ENCODE results near the gene ALKBH8. TPM values are rescaled to one million over a fixed set of nuclear protein-coding genes. Genes with fewer than 3 reads are reported as not detected.
"Not testable (repeated sequence)": the region's sequence is repeated elsewhere in the genome, so short reads cannot be mapped to it uniquely, and the experiment has no call there.

The ALKBH8 gene
- total and polyA plus RNA-seq, 2 experiments from 2014 or later, result 2.7 to 5.2 TPM

GRCh38 chr11:107538821-107539220 lies 26.7 kb downstream of the ALKBH8 start:
- TF ChIP-seq CTCF (IDR thresholded peaks at IDR 0.05; ENCODE audit: poor library complexity) (no peak), EZH2 (IDR thresholded peaks at IDR 0.05; ENCODE audit: borderline replicate concordance) (no peak), EZH2phosphoT487 (IDR thresholded peaks at IDR 0.05; ENCODE audit: low read depth, severe bottlenecking, unreplicated experiment) (no peak)
- DNase-seq (ENCODE audit: low spot score), result no peak
- Histone ChIP-seq H3K9me2 (replicated peaks; ENCODE audit: insufficient read depth) (no peaks in the 10 kb centered on the region), H3K9me3 (ENCODE audit: low read depth) (no peaks in the 10 kb centered on the region), H3K27ac (no peak overlapping the region), H3K36me3 (replicated peaks; ENCODE audit: insufficient read depth, low read depth) (no peaks in the 10 kb centered on the region), H3K4me1 (ENCODE audit: insufficient read depth) (no peaks in the 10 kb centered on the region), H4K20me1 (ENCODE audit: insufficient read depth, poor library complexity, severe bottlenecking) (no peaks in the 10 kb centered on the region), H3K4me2 (no peak overlapping the region), H3K27me3 (no peaks in the 10 kb centered on the region), H3K79me2 (no peaks in the 10 kb centered on the region), H2AFZ (no peak overlapping the region), H3K4me3 (no peak overlapping the region)
- 87% methylated on average over 3 of the region's 3 CpGs for WGBS (ENCODE audit: low lambda C conversion rate, missing lambda C conversion rate)

- H3K4me3 ChIP-seq, result no peak overlapping the region
- H3K79me2 ChIP-seq, result no peaks in the 10 kb centered on the region
- TF ChIP-seq CTCF (IDR thresholded peaks at IDR 0.05; ENCODE audit: poor library complexity), result no peak
- TF ChIP-seq EZH2phosphoT487 (IDR thresholded peaks at IDR 0.05; ENCODE audit: low read depth, severe bottlenecking, unreplicated experiment), result no peak
- TF ChIP-seq EZH2 (IDR thresholded peaks at IDR 0.05; ENCODE audit: borderline replicate concordance), result no peak
- H3K27ac ChIP-seq, result no peak overlapping the region
- H3K9me2 ChIP-seq (replicated peaks; ENCODE audit: insufficient read depth), result no peaks in the 10 kb centered on the region
- no peak overlapping the region for H2AFZ ChIP-seq
- no peaks in the 10 kb centered on the region for H3K27me3 ChIP-seq
- no peaks in the 10 kb centered on the region for H4K20me1 ChIP-seq (ENCODE audit: insufficient read depth, poor library complexity, severe bottlenecking)
- H3K4me1 ChIP-seq (ENCODE audit: insufficient read depth), result no peaks in the 10 kb centered on the region
- no peaks in the 10 kb centered on the region for H3K36me3 ChIP-seq (replicated peaks; ENCODE audit: insufficient read depth, low read depth)
- H3K9me3 ChIP-seq (ENCODE audit: low read depth), result no peaks in the 10 kb centered on the region
- DNase-seq (ENCODE audit: low spot score), result no peak
- H3K4me2 ChIP-seq, result no peak overlapping the region
Observed at GRCh38 chr11:107538239-107538638, 27.3 kb downstream of the ALKBH8 start.

- not testable (repeated sequence) for H3K4me2 ChIP-seq; H3K9me3 ChIP-seq (ENCODE audit: low read depth); H3K4me3 ChIP-seq; H3K79me2 ChIP-seq; H3K36me3 ChIP-seq (replicated peaks; ENCODE audit: insufficient read depth, low read depth); H3K9me2 ChIP-seq (replicated peaks; ENCODE audit: insufficient read depth); DNase-seq (ENCODE audit: low spot score); H3K4me1 ChIP-seq (ENCODE audit: insufficient read depth); H3K27ac ChIP-seq; H2AFZ ChIP-seq; H4K20me1 ChIP-seq (ENCODE audit: insufficient read depth, poor library complexity, severe bottlenecking); H3K27me3 ChIP-seq
Observed at GRCh38 chr11:107537155-107537554, 28.4 kb downstream of the ALKBH8 start.

- no peaks in the 10 kb centered on the region for H3K9me2 ChIP-seq (replicated peaks; ENCODE audit: insufficient read depth)
- no peak overlapping the region for H2AFZ ChIP-seq
- TF ChIP-seq EZH2phosphoT487 (IDR thresholded peaks at IDR 0.05; ENCODE audit: low read depth, severe bottlenecking, unreplicated experiment) (no peak), CTCF (IDR thresholded peaks at IDR 0.05; ENCODE audit: poor library complexity) (no peak), EZH2 (IDR thresholded peaks at IDR 0.05; ENCODE audit: borderline replicate concordance) (no peak)
- no peak overlapping the region for H3K4me3 ChIP-seq
- WGBS (ENCODE audit: low lambda C conversion rate, missing lambda C conversion rate), result 93% methylated on average over 3 of the region's 3 CpGs
- no peak for DNase-seq (ENCODE audit: low spot score)
- H3K9me3 ChIP-seq (ENCODE audit: low read depth), result no peaks in the 10 kb centered on the region
- no peaks in the 10 kb centered on the region for H3K36me3 ChIP-seq (replicated peaks; ENCODE audit: insufficient read depth, low read depth)
- H4K20me1 ChIP-seq (ENCODE audit: insufficient read depth, poor library complexity, severe bottlenecking), result no peaks in the 10 kb centered on the region
- no peak overlapping the region for H3K4me2 ChIP-seq
- H3K79me2 ChIP-seq, result no peaks in the 10 kb centered on the region
- H3K27me3 ChIP-seq, result no peaks in the 10 kb centered on the region
- H3K4me1 ChIP-seq (ENCODE audit: insufficient read depth), result no peaks in the 10 kb centered on the region
- no peak overlapping the region for H3K27ac ChIP-seq
Observed at GRCh38 chr11:107526197-107526596, 39.3 kb downstream of the ALKBH8 start.

Data from hepatocyte (in vitro differentiated cells).